ENCODE measurements around the gene NSUN4. TPM values are rescaled to one million over a fixed set of nuclear protein-coding genes. Genes with fewer than 3 reads are reported as not detected.

Gene NSUN4
- total RNA-seq, 1 experiment from 2014 or later = 33.9 TPM

DNA sequence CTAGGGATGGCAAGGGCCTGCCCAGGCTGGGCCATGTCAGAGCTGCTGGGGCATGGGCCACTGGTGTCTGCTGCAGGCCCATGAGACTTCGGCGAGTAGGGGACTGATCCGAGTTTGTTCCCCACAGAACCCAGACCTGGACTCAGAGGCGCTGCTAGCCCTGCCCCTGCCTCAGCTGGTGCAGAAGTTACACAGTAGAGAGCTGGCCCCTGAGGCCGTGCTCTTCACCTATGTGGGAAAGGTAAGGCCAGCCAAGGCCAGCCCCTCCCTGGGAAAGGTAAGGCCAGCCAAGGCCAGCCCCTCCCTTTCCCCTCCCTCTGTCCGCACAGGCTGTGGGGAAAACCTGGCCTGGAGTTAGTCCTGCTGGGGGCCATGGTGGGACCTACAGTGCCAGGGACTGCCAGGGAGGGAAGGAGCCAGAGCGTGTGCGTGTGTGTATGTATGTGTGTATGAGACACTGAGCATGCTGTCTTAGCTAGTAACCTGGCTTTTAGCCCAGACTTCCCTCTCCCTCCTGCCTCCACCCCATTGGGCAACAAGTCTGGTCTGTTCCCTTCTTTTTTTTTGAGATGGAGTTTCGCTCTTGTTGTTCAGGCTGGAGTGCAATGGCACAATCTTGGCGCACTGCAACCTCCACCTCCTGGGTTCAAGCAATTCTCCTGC lies 61.5 kb downstream of the NSUN4 start:
- intact Hi-C loops (cut with micrococcal nuclease; ENCODE audit: unreplicated experiment) = loop anchor here (1.0 to 10.0 kb wide), 4 partner anchors 9 to 773 kb away; partner anchors contain the start of gene EFCAB14
- H3K4me2 ChIP-seq = peak overlapping the region; percentile 28; the same call in 1 of the 2 replicates
- peaks cover 8% of the 10 kb centered on the region; the same call in 1 of the 2 replicates for H3K4me1 ChIP-seq (replicated peaks; ENCODE audit: insufficient read depth)
- no peaks in the 10 kb centered on the region for H3F3A ChIP-seq (ENCODE audit: insufficient read depth, low read depth)
- peak; percentile 67 to 88 for DNase-seq
- no peaks in the 10 kb centered on the region for H4K20me1 ChIP-seq (ENCODE audit: insufficient read depth)
- POLR2A ChIA-PET (ENCODE audit: unreplicated experiment) = no interaction called here
- H3K36me3 ChIP-seq (ENCODE audit: low read depth) = no peaks in the 10 kb centered on the region
- CTCF ChIA-PET = interaction anchor here (0.5 to 0.7 kb wide), 3 partner anchors 28 to 229 kb away, joined by 3 to 15 read pairs (median 5); no protein-coding TSS in a partner anchor
- BruUV-seq (replicated peaks) = no TSS peak
- H2AFZ ChIP-seq = no peak overlapping the region
- no peaks in the 10 kb centered on the region for H3K9me3 ChIP-seq (ENCODE audit: insufficient read depth, low read depth)
- H3K27ac ChIP-seq = no peak overlapping the region
- TF ChIP-seq, protein P1, sequence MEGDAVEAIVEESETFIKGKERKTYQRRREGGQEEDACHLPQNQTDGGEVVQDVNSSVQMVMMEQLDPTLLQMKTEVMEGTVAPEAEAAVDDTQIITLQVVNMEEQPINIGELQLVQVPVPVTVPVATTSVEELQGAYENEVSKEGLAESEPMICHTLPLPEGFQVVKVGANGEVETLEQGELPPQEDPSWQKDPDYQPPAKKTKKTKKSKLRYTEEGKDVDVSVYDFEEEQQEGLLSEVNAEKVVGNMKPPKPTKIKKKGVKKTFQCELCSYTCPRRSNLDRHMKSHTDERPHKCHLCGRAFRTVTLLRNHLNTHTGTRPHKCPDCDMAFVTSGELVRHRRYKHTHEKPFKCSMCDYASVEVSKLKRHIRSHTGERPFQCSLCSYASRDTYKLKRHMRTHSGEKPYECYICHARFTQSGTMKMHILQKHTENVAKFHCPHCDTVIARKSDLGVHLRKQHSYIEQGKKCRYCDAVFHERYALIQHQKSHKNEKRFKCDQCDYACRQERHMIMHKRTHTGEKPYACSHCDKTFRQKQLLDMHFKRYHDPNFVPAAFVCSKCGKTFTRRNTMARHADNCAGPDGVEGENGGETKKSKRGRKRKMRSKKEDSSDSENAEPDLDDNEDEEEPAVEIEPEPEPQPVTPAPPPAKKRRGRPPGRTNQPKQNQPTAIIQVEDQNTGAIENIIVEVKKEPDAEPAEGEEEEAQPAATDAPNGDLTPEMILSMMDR (conservative IDR thresholded peaks at IDR 0.05) = no peak
- no peaks in the 10 kb centered on the region for H3K79me2 ChIP-seq (ENCODE audit: low read depth)
- H3K9me2 ChIP-seq (ENCODE audit: insufficient read depth) = no peaks in the 10 kb centered on the region
- no peaks in the 10 kb centered on the region for H3K27me3 ChIP-seq (ENCODE audit: insufficient read depth, low read depth)
- no peak overlapping the region for H3K4me3 ChIP-seq

DNA sequence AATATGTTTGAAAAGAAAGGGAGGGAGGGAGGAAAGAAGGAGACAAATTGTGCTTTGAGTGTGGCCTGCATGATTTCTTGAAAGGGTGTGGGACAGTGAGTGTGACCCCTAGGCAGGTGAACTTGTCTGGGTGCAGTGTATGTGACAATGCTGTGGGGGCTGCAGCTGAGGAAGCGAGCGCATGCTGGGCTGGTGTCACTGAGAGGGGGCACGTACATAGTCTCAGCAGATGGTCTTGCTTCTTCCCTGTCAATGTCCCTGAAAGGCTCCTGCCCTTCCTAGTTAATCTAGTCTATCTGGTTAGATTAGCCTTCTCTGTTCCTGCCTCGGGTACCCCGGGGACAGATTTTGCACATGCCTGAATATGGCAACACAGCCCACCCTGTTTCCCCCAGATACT lies 63.3 kb downstream of the NSUN4 start:
- no peak overlapping the region for H3K27ac ChIP-seq
- no peak overlapping the region for H2AFZ ChIP-seq
- ChIA-PET POLR2A (ENCODE audit: unreplicated experiment) (no interaction called here), CTCF (no interaction called here)
- no peaks in the 10 kb centered on the region for H3K79me2 ChIP-seq (ENCODE audit: low read depth)
- H3K27me3 ChIP-seq (ENCODE audit: insufficient read depth, low read depth) = no peaks in the 10 kb centered on the region
- no peak overlapping the region for H3K4me3 ChIP-seq
- TF ChIP-seq, protein P1 (conservative IDR thresholded peaks at IDR 0.05) = no peak
- TF ChIP-seq EZH2 (IDR thresholded peaks at IDR 0.05; ENCODE audit: low read depth) = no peak
- DNase-seq = no peak
- H3F3A ChIP-seq (ENCODE audit: insufficient read depth, low read depth) = no peaks in the 10 kb centered on the region
- intact Hi-C loops (cut with micrococcal nuclease; ENCODE audit: unreplicated experiment) = loop anchor here (10.0 kb wide), 3 partner anchors 311 to 771 kb away; partner anchors contain the start of gene EFCAB14
- peaks cover 8% of the 10 kb centered on the region; the same call in 1 of the 2 replicates for H3K4me1 ChIP-seq (replicated peaks; ENCODE audit: insufficient read depth)
- no peaks in the 10 kb centered on the region for H4K20me1 ChIP-seq (ENCODE audit: insufficient read depth)
- H3K9me3 ChIP-seq (ENCODE audit: insufficient read depth, low read depth) = no peaks in the 10 kb centered on the region
- H3K36me3 ChIP-seq (ENCODE audit: low read depth) = no peaks in the 10 kb centered on the region
- no TSS peak for BruUV-seq (replicated peaks)
- H3K4me2 ChIP-seq = no peak overlapping the region
- H3K9me2 ChIP-seq (ENCODE audit: insufficient read depth) = no peaks in the 10 kb centered on the region

DNA sequence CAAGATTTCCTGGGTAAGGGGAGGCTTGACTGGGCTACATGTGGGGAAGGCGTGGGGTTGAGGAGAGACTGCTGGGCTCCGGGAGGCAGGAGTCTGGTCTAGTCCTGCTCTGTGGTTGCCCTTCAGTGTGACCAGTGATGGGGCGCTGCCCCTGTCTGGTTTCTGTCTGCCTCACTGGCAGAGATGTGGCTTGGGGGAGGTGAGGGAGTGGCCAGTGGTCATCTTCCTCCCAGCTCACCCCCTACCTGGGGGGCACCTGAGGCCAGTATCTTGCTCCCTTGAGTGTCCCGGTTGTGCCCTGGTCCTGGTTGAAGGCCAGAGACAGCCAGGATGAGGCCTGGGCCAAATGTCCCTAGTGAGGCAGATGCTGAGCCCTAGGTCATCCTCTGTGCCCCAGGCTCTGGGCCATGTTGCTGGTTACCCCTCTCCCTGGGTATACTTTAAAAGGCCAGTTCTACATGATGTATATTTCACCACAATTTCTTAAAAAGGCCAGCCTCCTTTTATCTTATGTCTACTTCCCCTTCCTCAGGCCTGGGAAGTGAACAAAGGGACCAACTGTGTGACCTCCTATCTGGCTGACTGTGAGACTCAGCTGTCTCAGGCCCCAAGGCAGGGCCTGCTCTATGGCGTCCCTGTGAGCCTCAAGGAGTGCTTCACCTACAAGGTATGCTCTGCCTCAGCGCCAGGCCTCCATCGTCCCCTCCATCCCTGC lies 64.0 kb downstream of the NSUN4 start:
- H3K4me3 ChIP-seq = no peak overlapping the region
- H3K9me3 ChIP-seq (ENCODE audit: insufficient read depth, low read depth) = no peaks in the 10 kb centered on the region
- H3K4me1 ChIP-seq (replicated peaks; ENCODE audit: insufficient read depth) = peaks cover 8% of the 10 kb centered on the region; the same call in 1 of the 2 replicates
- no peaks in the 10 kb centered on the region for H4K20me1 ChIP-seq (ENCODE audit: insufficient read depth)
- ChIA-PET CTCF (no interaction called here), POLR2A (ENCODE audit: unreplicated experiment) (no interaction called here)
- H2AFZ ChIP-seq = no peak overlapping the region
- no peaks in the 10 kb centered on the region for H3K36me3 ChIP-seq (ENCODE audit: low read depth)
- H3F3A ChIP-seq (ENCODE audit: insufficient read depth, low read depth) = no peaks in the 10 kb centered on the region
- TF ChIP-seq, protein P1 (conservative IDR thresholded peaks at IDR 0.05) = no peak
- TF ChIP-seq EZH2 (IDR thresholded peaks at IDR 0.05; ENCODE audit: low read depth) = no peak
- no TSS peak for BruUV-seq (replicated peaks)
- H3K27ac ChIP-seq = no peak overlapping the region
- no peak for DNase-seq
- H3K27me3 ChIP-seq (ENCODE audit: insufficient read depth, low read depth) = no peaks in the 10 kb centered on the region
- no peaks in the 10 kb centered on the region for H3K79me2 ChIP-seq (ENCODE audit: low read depth)
- intact Hi-C loops (cut with micrococcal nuclease; ENCODE audit: unreplicated experiment) = loop anchor here (5.0 to 10.0 kb wide), 4 partner anchors 73 to 770 kb away; partner anchors contain the start of gene EFCAB14
- H3K9me2 ChIP-seq (ENCODE audit: insufficient read depth) = no peaks in the 10 kb centered on the region
- no peak overlapping the region for H3K4me2 ChIP-seq
